GM12891 (cell line): Measurements from ENCODE around the gene GATAD2A.

Source experiments
- POLR2A ChIP-seq: IDR thresholded peaks from 2 replicates; pipeline ENCODE4 v1.6.1; 2011; ENCODE audit warnings: low read depth, low read length, control low read depth
- POLR2AphosphoS5 ChIP-seq: IDR thresholded peaks from 2 replicates; pipeline ENCODE4 v1.6.1; 2011; ENCODE audit warnings: low read depth, low read length, control low read depth
- POU2F2 ChIP-seq: IDR thresholded peaks from 2 replicates; pipeline ENCODE4 v1.6.1; 2011; ENCODE audit warnings: low read depth, mild to moderate bottlenecking, control low read depth, low read length, moderate library complexity
- SPI1 ChIP-seq: IDR thresholded peaks from 2 replicates; pipeline ENCODE4 v1.6.1; 2011; ENCODE audit warnings: low read depth, low read length, control low read depth
- TAF1 ChIP-seq: IDR thresholded peaks from 2 replicates; pipeline ENCODE4 v1.6.1; 2011; ENCODE audit warnings: low read depth, low read length, control low read depth

DNA sequence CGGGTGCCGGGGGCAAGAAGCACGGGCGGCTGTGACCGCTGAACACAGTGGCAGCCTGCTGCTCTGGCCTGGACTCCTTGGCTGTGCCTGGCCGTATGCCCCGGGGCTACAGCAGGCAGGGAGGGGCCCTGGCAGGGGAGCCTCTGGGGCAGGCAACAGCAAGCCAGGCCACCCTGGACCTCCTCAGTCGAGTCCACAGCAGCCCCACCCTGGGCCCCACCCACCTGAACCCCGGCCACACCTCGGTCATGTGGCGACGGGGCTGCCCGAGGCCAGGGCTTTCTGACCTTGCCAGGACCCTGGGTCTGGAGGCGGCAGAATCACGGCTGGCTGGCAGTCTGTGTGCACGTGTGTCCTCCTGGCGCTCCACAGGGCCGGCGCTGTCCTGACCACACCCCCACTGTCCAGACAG, 141.3 kb downstream of the GATAD2A start:
- TF ChIP-seq POLR2AphosphoS5 (no peak), POLR2A (no peak), SPI1 (no peak), POU2F2 (no peak), TAF1 (no peak)
